ENCODE results near the gene MAGEB4.

The MAGEB4 gene

GRCh38 chrX:30283456-30284200, 41.8 kb downstream of the MAGEB4 start:
- peak; percentile 63 for DNase-seq

All from MV-4-11 (cell line).